HCT116 (cell line): ENCODE measurements around the gene KAT6B.

Experiments used
- CTCF ChIP-seq, 3 experiments: fragments of 200-600 bp in 1 of 3; sonication (generic) in 1 of 3; IDR thresholded peaks in 2 of 3; conservative IDR thresholded peaks in 1 of 3; 2 replicates each; pipeline ENCODE4 v1.5.1; 2012 to 2017; ENCODE audit warnings: low read depth in 2 of 3, low read length in 2 of 3, antibody characterized with exemption in 1 of 3, borderline replicate concordance in 1 of 3, control low read depth in 1 of 3, mild to moderate bottlenecking in 1 of 3, mixed read lengths in 1 of 3, mixed run types in 1 of 3, moderate library complexity in 1 of 3; ENCODE audit not compliant: insufficient read depth in 1 of 3
- POLR2A ChIP-seq: IDR thresholded peaks from 2 replicates; pipeline ENCODE4 v1.7.0; 2011; ENCODE audit warnings: borderline replicate concordance; ENCODE audit not compliant: insufficient read depth, insufficient read length; ENCODE audit errors: extremely low read depth

- TF ChIP-seq CTCF (IDR thresholded peaks at IDR 0.05 in 2 of 3, conservative IDR thresholded peaks at IDR 0.05 in 1 of 3; ENCODE audit: borderline replicate concordance in 1 of 3, insufficient read depth in 1 of 3, low read depth in 2 of 3, low read length in 2 of 3) (no peak), POLR2A (no peak)
Observed at GRCh38 chr10:74910241-74910975, 84.0 kb downstream of the KAT6B start.
